Measurements from ENCODE around the gene SLC35E1.

DNA sequence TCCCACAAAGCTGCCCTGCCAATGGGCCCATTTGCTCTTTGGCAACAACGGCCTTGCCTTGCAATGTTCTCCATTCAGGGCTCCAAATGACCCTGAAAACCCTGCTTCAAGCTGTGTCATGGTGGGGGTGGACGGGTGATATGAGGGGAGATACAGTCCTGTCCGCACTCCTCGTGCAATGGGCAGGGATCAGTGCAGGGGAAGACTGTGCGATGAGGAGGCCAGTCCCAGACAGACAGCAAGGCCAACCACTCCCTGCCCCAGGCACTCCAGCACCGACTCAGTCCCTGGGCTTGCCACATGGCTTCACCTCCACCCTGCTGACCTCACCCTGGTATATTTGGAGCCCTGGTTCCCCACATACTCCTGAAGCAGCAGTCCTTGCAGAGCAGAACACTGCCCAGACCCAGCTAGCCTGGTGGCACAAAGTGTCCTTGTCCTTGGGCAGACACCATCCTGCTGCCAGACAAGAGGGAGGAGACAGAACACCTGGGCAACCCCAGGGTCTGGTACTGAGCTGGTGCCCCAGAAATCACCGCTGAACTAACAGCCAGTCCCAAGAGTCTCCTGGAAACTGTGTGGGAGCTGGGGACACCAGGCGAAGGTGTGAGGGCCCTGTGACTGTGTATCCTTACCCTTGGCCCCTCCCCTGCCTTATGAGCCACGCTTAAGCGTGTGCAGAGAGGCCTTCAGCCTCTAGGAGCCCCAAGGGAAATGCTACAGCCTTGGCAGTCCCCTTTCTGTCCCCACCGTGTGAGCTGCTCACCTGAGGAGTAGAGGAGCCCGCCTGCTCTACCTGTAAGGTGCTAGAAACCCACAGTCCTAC lies 9.1 kb upstream of the SLC35E1 start:
- no peak for TF ChIP-seq CTCF (IDR thresholded peaks at IDR 0.05)
- TF ChIP-seq EP300 (IDR thresholded peaks at IDR 0.05), result no peak
